CD4-positive, CD25-positive, alpha-beta regulatory T cell (primary cell): Measurements from ENCODE around the gene EPM2A. TPM values are rescaled to one million over a fixed set of nuclear protein-coding genes. Genes with fewer than 3 reads are reported as not detected.
"Not testable (repeated sequence)": the region's sequence is repeated elsewhere in the genome, so short reads cannot be mapped to it uniquely, and the experiment has no call there.

Experiments used
- ATAC-seq, 2 donors: fragments of 150-1000 bp; cut with Tn5 transposase; one replicate each; pipeline ENCODE4 v1.10.0; 2021; ENCODE audit warnings: low read depth in 2 of 2, moderate number of reproducible peaks in 2 of 2, moderate library complexity in 1 of 2
- DNase-seq, 3 donors: peaks; one replicate each; pipeline versions ENCODE4 v3.0.0 to v3.0.0-alpha.2; 2012 to 2022; ENCODE audit warnings: mixed read lengths in 1 of 3
- H3K27ac ChIP-seq: one replicate; pipeline ENCODE4 v1.7.0; 2013; ENCODE audit warnings: mild to moderate bottlenecking, low read length; ENCODE audit not compliant: insufficient read depth, poor library complexity, severe bottlenecking
- H3K27me3 ChIP-seq: one replicate; pipeline ENCODE4 v1.7.0; 2013; ENCODE audit warnings: low read length; ENCODE audit not compliant: control insufficient read depth, insufficient read depth
- H3K36me3 ChIP-seq: one replicate; pipeline ENCODE4 v1.7.0; 2013; ENCODE audit warnings: mild to moderate bottlenecking, low read length, moderate library complexity; ENCODE audit not compliant: control insufficient read depth, insufficient read depth
- H3K4me1 ChIP-seq: 2 replicates; pipeline ENCODE4 v1.7.0; 2013; ENCODE audit warnings: mild to moderate bottlenecking, low read length; ENCODE audit not compliant: insufficient read depth, control insufficient read depth, poor library complexity, severe bottlenecking
- H3K4me3 ChIP-seq: one replicate; pipeline ENCODE4 v1.7.0; 2013; ENCODE audit warnings: low read depth, mild to moderate bottlenecking, low read length, moderate library complexity
- H3K9me3 ChIP-seq, 2 experiments: 1 replicate in 1 of 2; 2 replicates in 1 of 2; pipeline ENCODE4 v1.7.0; 2013; ENCODE audit warnings: low read length in 2 of 2, mild to moderate bottlenecking in 1 of 2, moderate library complexity in 1 of 2; ENCODE audit not compliant: control insufficient read depth in 2 of 2
- H3K27ac Mint-ChIP-seq, 3 donors: one replicate each; pipeline ENCODE4 v1.8.0; 2020 to 2022; ENCODE audit warnings: mild to moderate bottlenecking in 3 of 3, mixed read lengths in 3 of 3, moderate library complexity in 2 of 3
- H3K27me3 Mint-ChIP-seq: one replicate; pipeline ENCODE4 v1.8.0; 2022; ENCODE audit warnings: mild to moderate bottlenecking, mixed read lengths
- H3K36me3 Mint-ChIP-seq: one replicate; pipeline ENCODE4 v1.8.0; 2020; ENCODE audit warnings: mixed read lengths
- H3K4me1 Mint-ChIP-seq, 4 donors: one replicate each; pipeline ENCODE4 v1.8.0; 2020 to 2022; ENCODE audit warnings: mixed read lengths in 4 of 4, mild to moderate bottlenecking in 1 of 4
- H3K4me3 Mint-ChIP-seq, 4 donors: one replicate each; pipeline ENCODE4 v1.8.0; 2020 to 2022; ENCODE audit warnings: mild to moderate bottlenecking in 4 of 4, mixed read lengths in 4 of 4, moderate library complexity in 3 of 4
- H3K9me3 Mint-ChIP-seq, 7 donors: one replicate each; pipeline ENCODE4 v1.8.0; 2020 to 2022; ENCODE audit warnings: mixed read lengths in 7 of 7, mild to moderate bottlenecking in 3 of 7, moderate library complexity in 2 of 7
- polyA plus RNA-seq, 4 donors: library from polyadenylated mRNA; unstranded; fragments of 300-500 nt; fragmentation: Illumina TruSeq; gene quantifications; one replicate each; pipeline ENCODE4 v1.2.3, GENCODE V29; 2021
- total RNA-seq: library from RNA; stranded (reverse); gene quantifications from one replicate; pipeline ENCODE4 v1.2.3, GENCODE V29; 2022

The EPM2A gene
- total and polyA plus RNA-seq, 5 donors from 2014 or later = 5.1 to 6.8 (median 5.6) TPM

GRCh38 chr6:145756170-145756662 is 20.9 kb upstream of the EPM2A start:
- Mint-ChIP-seq H3K4me1 (no peaks in the 10 kb centered on the region), H3K27ac (no peak overlapping the region), H3K9me3 (peaks cover 0 to 1% (median 0%) of the 10 kb centered on the region in 7 donors), H3K4me3 (no peak overlapping the region), H3K36me3 (no peaks in the 10 kb centered on the region), H3K27me3 (no peaks in the 10 kb centered on the region)
- no peak overlapping the region for H3K4me3 ChIP-seq
- H3K27ac ChIP-seq = no peak overlapping the region
- no peaks in the 10 kb centered on the region for H3K4me1 ChIP-seq
- ATAC-seq (no peak), DNase-seq (no peak)
- H3K36me3 ChIP-seq = no peaks in the 10 kb centered on the region
- H3K27me3 ChIP-seq = no peaks in the 10 kb centered on the region
- no peaks in the 10 kb centered on the region for H3K9me3 ChIP-seq

GRCh38 chr6:145755682-145756081 is 20.4 kb upstream of the EPM2A start:
- H3K4me3 Mint-ChIP-seq = no peak overlapping the region
- H3K9me3 ChIP-seq = no peaks in the 10 kb centered on the region
- no peak overlapping the region for H3K27ac ChIP-seq
- H3K36me3 Mint-ChIP-seq = no peaks in the 10 kb centered on the region
- peaks cover 0 to 1% (median 0%) of the 10 kb centered on the region in 7 donors for H3K9me3 Mint-ChIP-seq
- H3K4me3 ChIP-seq = no peak overlapping the region
- H3K27ac Mint-ChIP-seq = no peak overlapping the region
- H3K27me3 ChIP-seq = no peaks in the 10 kb centered on the region
- no peaks in the 10 kb centered on the region for H3K36me3 ChIP-seq
- DNase-seq (no peak), ATAC-seq (no peak)
- no peaks in the 10 kb centered on the region for H3K4me1 Mint-ChIP-seq
- no peaks in the 10 kb centered on the region for H3K27me3 Mint-ChIP-seq
- H3K4me1 ChIP-seq = no peaks in the 10 kb centered on the region

- no peak overlapping the region for H3K4me3 Mint-ChIP-seq
- no peak overlapping the region for H3K27ac Mint-ChIP-seq
- Histone ChIP-seq H3K4me1 (no peaks in the 10 kb centered on the region), H3K4me3 (no peak overlapping the region), H3K9me3 (no peaks in the 10 kb centered on the region), H3K27me3 (no peaks in the 10 kb centered on the region), H3K36me3 (no peaks in the 10 kb centered on the region), H3K27ac (no peak overlapping the region)
- peaks cover 0 to 5% (median 1%) of the 10 kb centered on the region in 4 donors for H3K4me1 Mint-ChIP-seq
- DNase-seq (no peak), ATAC-seq (no peak)
- H3K27me3 Mint-ChIP-seq = no peaks in the 10 kb centered on the region
- H3K9me3 Mint-ChIP-seq = peaks cover 0 to 1% (median 0%) of the 10 kb centered on the region in 7 donors
- no peaks in the 10 kb centered on the region for H3K36me3 Mint-ChIP-seq
Observed at GRCh38 chr6:145752638-145753037, 17.3 kb upstream of the EPM2A start.

DNA sequence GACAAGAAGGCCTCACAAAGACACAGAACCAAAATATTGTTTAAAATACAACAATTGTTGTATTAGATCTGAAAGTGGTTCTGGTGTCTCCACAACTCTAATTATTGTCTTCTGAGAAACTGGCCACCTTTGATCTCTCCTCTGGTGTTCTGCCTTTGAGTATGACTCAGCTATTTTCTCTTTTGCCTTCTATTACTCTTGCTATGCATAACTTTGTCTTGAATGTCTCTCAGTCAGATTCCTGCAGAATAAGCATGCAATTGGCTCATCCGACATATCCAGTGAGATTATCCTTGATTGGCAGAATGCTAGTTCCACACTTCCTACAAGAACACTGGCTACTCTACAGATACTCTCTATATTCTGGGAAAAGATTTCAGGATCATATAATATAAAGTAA is 14.3 kb upstream of the EPM2A start:
- Histone ChIP-seq H3K4me3 (no peak overlapping the region), H3K9me3 (no peaks in the 10 kb centered on the region), H3K27me3 (peaks cover 3% of the 10 kb centered on the region), H3K4me1 (no peaks in the 10 kb centered on the region), H3K27ac (no peak overlapping the region), H3K36me3 (no peaks in the 10 kb centered on the region)
- Mint-ChIP-seq H3K27me3 (no peaks in the 10 kb centered on the region), H3K4me1 (peaks cover 0 to 5% (median 1%) of the 10 kb centered on the region in 4 donors), H3K36me3 (peaks cover 6% of the 10 kb centered on the region), H3K27ac (no peak overlapping the region), H3K9me3 (peaks cover 0 to 5% (median 0%) of the 10 kb centered on the region in 7 donors), H3K4me3 (no peak overlapping the region)
- ATAC-seq = no peak
- DNase-seq = peak in 1 of 3 donors; percentile 73

DNA sequence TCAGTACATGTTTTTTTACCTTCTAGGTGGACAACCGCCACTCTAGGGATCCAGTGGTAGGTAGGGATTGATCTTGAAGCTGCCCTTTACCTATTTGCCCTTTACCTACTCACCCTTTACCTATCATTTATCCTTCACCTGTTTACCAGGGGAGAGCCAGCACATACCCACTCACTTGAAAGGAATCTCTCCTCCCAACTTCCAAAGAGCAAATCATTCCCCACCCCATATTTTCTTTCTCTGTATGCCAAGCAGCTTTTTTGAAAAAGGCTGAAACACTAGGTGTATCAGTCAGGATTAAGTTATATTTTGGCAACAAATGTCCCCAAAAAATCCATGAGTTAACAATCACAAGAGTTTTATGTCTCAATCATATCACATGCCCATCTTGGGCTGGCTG is 10.5 kb upstream of the EPM2A start:
- Histone ChIP-seq H3K4me1 (no peaks in the 10 kb centered on the region), H3K27me3 (peaks cover 3% of the 10 kb centered on the region), H3K27ac (no peak overlapping the region), H3K36me3 (no peaks in the 10 kb centered on the region), H3K4me3 (no peak overlapping the region), H3K9me3 (no peaks in the 10 kb centered on the region)
- peaks cover 6% of the 10 kb centered on the region for H3K36me3 Mint-ChIP-seq
- peaks cover 0 to 5% (median 1%) of the 10 kb centered on the region in 4 donors for H3K4me1 Mint-ChIP-seq
- DNase-seq (no peak), ATAC-seq (no peak)
- H3K27me3 Mint-ChIP-seq = peaks cover 5% of the 10 kb centered on the region
- peaks cover 0 to 4% (median 0%) of the 10 kb centered on the region in 7 donors for H3K9me3 Mint-ChIP-seq
- H3K27ac Mint-ChIP-seq = no peak overlapping the region
- H3K4me3 Mint-ChIP-seq = no peak overlapping the region

DNA sequence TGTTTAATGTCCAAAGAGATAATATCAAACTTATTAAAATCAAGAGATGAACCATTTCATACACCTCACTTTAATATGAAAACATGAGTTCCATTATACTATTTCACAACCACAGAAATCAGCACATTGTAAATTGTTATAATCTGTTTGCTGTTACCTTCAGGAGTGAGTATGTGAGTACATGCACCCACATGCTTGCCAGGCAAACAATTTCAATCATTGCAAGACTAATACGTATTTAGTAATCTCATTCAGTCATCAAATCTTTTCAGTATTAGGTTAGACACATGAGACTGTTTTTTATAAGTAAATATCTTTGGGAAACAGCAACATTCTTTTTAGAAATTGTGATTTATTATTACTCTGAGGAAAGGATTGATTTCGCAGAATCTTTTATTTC is 9.3 kb upstream of the EPM2A start:
- Histone ChIP-seq H3K4me1 (no peaks in the 10 kb centered on the region), H3K4me3 (no peak overlapping the region), H3K27me3 (peaks cover 3% of the 10 kb centered on the region), H3K36me3 (no peaks in the 10 kb centered on the region), H3K27ac (no peak overlapping the region), H3K9me3 (no peaks in the 10 kb centered on the region)
- Mint-ChIP-seq H3K27ac (no peak overlapping the region), H3K27me3 (peaks cover 5% of the 10 kb centered on the region), H3K4me1 (peaks cover 0 to 3% (median under 1%) of the 10 kb centered on the region in 4 donors), H3K36me3 (peaks cover 6% of the 10 kb centered on the region), H3K9me3 (peaks cover 0 to 4% (median 0%) of the 10 kb centered on the region in 7 donors), H3K4me3 (no peak overlapping the region)
- DNase-seq (no peak), ATAC-seq (no peak)

GRCh38 chr6:145743332-145743731 is 8.0 kb upstream of the EPM2A start:
- no peak for ATAC-seq
- Mint-ChIP-seq H3K4me3 (no peak overlapping the region), H3K27ac (no peak overlapping the region), H3K27me3 (peaks cover 5% of the 10 kb centered on the region), H3K4me1 (no peaks in the 10 kb centered on the region), H3K9me3 (peaks cover 0 to 4% (median 0%) of the 10 kb centered on the region in 7 donors), H3K36me3 (peaks cover 6% of the 10 kb centered on the region)
- H3K4me1 ChIP-seq = no peaks in the 10 kb centered on the region
- H3K36me3 ChIP-seq = no peaks in the 10 kb centered on the region
- no peak for DNase-seq
- H3K9me3 ChIP-seq = no peaks in the 10 kb centered on the region
- H3K27me3 ChIP-seq = peaks cover 3% of the 10 kb centered on the region
- no peak overlapping the region for H3K4me3 ChIP-seq
- H3K27ac ChIP-seq = no peak overlapping the region

GRCh38 chr6:145742472-145742871 is 7.2 kb upstream of the EPM2A start:
- H3K27ac ChIP-seq, H3K4me3 Mint-ChIP-seq, H3K27me3 ChIP-seq, DNase-seq, H3K4me3 ChIP-seq, H3K27me3 Mint-ChIP-seq, H3K36me3 Mint-ChIP-seq, H3K9me3 Mint-ChIP-seq, H3K4me1 Mint-ChIP-seq, H3K9me3 ChIP-seq, H3K4me1 ChIP-seq, H3K36me3 ChIP-seq, ATAC-seq, H3K27ac Mint-ChIP-seq: not testable (repeated sequence)
